ENCODE data around the gene GRAMD1A. TPM values are rescaled to one million over a fixed set of nuclear protein-coding genes. Genes with fewer than 3 reads are reported as not detected.
A peak's percentile ranks its signal among the peaks of the same experiment; 100 is the strongest.

The GRAMD1A gene
- total and polyA plus RNA-seq, 9 of the 15 experiments (the other 6 are each of a cell fraction or from before 2014, with no cell fraction given): 1.4 to 63.8 (median 38.5) TPM

DNA sequence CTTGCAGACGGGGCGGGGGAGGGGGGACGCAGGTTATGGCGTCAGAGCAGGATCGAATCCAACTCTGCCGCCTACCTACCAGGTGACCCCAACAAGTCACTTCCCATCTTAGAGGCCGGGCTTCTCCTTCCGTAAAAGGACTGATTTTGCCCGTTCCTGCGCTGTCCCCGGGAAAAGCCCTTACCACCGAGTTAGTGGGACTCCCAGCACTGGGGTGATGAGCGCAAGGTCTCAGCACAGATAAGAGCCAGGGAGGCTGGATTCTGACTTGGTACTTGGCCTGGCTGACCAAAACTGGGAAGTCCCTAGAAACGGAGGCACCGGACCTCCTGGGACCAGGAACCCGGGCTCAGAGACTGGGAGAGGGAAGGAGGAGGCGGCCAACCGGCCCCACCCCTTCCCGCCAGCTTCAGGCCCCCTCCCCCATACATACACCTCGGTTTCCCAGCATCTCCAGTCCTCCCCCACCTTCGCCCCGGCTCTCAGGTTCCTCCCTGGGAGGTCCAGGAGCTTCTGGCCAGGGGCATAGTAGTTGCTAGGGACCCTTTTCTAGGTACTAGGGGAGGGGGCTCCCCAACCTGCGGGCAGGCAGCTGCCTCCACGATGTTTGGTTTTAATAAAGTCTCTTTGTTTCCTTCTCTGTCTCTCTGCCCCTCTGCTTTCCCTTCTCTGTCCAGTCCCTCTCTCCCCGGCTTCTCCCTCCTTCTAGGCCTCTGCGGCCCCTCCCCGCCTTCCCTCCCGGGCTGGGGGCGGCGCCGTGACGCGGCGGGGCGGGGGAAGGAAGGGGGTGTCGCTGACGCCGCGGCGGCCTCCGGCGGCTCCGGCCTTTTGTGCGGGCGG is at the start of gene GRAMD1A (continued):
- TF ChIP-seq, protein P1, sequence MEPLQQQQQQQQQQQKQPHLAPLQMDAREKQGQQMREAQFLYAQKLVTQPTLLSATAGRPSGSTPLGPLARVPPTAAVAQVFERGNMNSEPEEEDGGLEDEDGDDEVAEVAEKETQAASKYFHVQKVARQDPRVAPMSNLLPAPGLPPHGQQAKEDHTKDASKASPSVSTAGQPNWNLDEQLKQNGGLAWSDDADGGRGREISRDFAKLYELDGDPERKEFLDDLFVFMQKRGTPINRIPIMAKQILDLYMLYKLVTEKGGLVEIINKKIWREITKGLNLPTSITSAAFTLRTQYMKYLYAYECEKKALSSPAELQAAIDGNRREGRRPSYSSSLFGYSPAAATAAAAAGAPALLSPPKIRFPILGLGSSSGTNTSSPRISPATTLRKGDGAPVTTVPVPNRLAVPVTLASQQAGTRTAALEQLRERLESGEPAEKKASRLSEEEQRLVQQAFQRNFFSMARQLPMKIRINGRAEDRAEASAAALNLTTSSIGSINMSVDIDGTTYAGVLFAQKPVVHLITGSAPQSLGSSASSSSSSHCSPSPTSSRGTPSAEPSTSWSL (CRISPR knock-in tag; IDR thresholded peaks at IDR 0.05; ENCODE audit: borderline replicate concordance): no peak
- TF ChIP-seq RBBP5 (IDR thresholded peaks at IDR 0.05; ENCODE audit: borderline replicate concordance, insufficient read depth, low read length, poor library complexity, severe bottlenecking): no peak
- TF ChIP-seq, protein P2, sequence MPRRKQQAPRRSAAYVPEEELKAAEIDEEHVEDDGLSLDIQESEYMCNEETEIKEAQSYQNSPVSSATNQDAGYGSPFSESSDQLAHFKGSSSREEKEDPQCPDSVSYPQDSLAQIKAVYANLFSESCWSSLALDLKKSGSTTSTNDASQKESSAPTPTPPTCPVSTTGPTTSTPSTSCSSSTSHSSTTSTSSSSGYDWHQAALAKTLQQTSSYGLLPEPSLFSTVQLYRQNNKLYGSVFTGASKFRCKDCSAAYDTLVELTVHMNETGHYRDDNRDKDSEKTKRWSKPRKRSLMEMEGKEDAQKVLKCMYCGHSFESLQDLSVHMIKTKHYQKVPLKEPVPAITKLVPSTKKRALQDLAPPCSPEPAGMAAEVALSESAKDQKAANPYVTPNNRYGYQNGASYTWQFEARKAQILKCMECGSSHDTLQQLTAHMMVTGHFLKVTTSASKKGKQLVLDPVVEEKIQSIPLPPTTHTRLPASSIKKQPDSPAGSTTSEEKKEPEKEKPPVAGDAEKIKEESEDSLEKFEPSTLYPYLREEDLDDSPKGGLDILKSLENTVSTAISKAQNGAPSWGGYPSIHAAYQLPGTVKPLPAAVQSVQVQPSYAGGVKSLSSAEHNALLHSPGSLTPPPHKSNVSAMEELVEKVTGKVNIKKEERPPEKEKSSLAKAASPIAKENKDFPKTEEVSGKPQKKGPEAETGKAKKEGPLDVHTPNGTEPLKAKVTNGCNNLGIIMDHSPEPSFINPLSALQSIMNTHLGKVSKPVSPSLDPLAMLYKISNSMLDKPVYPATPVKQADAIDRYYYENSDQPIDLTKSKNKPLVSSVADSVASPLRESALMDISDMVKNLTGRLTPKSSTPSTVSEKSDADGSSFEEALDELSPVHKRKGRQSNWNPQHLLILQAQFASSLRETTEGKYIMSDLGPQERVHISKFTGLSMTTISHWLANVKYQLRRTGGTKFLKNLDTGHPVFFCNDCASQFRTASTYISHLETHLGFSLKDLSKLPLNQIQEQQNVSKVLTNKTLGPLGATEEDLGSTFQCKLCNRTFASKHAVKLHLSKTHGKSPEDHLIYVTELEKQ (CRISPR knock-in tag; IDR thresholded peaks at IDR 0.05): no peak
- TF ChIP-seq ZBTB1 (CRISPR knock-in tag; IDR thresholded peaks at IDR 0.05; ENCODE audit: borderline replicate concordance, low read depth): no peak
- no peak for TF ChIP-seq KAT2B (IDR thresholded peaks at IDR 0.05; ENCODE audit: low read depth, low read length)
- no peak for TF ChIP-seq ZNF184 (CRISPR knock-in tag; IDR thresholded peaks at IDR 0.05)
- TF ChIP-seq, protein P3, sequence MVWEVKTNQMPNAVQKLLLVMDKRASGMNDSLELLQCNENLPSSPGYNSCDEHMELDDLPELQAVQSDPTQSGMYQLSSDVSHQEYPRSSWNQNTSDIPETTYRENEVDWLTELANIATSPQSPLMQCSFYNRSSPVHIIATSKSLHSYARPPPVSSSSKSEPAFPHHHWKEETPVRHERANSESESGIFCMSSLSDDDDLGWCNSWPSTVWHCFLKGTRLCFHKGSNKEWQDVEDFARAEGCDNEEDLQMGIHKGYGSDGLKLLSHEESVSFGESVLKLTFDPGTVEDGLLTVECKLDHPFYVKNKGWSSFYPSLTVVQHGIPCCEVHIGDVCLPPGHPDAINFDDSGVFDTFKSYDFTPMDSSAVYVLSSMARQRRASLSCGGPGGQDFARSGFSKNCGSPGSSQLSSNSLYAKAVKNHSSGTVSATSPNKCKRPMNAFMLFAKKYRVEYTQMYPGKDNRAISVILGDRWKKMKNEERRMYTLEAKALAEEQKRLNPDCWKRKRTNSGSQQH (CRISPR knock-in tag; IDR thresholded peaks at IDR 0.05): no peak
- TF ChIP-seq, protein P4, sequence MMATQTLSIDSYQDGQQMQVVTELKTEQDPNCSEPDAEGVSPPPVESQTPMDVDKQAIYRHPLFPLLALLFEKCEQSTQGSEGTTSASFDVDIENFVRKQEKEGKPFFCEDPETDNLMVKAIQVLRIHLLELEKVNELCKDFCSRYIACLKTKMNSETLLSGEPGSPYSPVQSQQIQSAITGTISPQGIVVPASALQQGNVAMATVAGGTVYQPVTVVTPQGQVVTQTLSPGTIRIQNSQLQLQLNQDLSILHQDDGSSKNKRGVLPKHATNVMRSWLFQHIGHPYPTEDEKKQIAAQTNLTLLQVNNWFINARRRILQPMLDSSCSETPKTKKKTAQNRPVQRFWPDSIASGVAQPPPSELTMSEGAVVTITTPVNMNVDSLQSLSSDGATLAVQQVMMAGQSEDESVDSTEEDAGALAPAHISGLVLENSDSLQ (IDR thresholded peaks at IDR 0.05): no peak
- no peak for TF ChIP-seq ZNF696 (CRISPR knock-in tag; conservative IDR thresholded peaks at IDR 0.05)
- TF ChIP-seq, protein P5, sequence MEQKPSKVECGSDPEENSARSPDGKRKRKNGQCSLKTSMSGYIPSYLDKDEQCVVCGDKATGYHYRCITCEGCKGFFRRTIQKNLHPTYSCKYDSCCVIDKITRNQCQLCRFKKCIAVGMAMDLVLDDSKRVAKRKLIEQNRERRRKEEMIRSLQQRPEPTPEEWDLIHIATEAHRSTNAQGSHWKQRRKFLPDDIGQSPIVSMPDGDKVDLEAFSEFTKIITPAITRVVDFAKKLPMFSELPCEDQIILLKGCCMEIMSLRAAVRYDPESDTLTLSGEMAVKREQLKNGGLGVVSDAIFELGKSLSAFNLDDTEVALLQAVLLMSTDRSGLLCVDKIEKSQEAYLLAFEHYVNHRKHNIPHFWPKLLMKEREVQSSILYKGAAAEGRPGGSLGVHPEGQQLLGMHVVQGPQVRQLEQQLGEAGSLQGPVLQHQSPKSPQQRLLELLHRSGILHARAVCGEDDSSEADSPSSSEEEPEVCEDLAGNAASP (IDR thresholded peaks at IDR 0.05): no peak
- no peak for TF ChIP-seq ZNF384 (IDR thresholded peaks at IDR 0.05; ENCODE audit: low read depth, low read length)
- no peak for TF ChIP-seq ARNT (IDR thresholded peaks at IDR 0.05)
- TF ChIP-seq TBL1XR1 (IDR thresholded peaks at IDR 0.05; ENCODE audit: low read length in 2 of 2): no peak
- TF ChIP-seq HNRNPLL (IDR thresholded peaks at IDR 0.05; ENCODE audit: low read depth, low read length, poor library complexity, severe bottlenecking): peak; percentile 40
- TF ChIP-seq, protein P6, sequence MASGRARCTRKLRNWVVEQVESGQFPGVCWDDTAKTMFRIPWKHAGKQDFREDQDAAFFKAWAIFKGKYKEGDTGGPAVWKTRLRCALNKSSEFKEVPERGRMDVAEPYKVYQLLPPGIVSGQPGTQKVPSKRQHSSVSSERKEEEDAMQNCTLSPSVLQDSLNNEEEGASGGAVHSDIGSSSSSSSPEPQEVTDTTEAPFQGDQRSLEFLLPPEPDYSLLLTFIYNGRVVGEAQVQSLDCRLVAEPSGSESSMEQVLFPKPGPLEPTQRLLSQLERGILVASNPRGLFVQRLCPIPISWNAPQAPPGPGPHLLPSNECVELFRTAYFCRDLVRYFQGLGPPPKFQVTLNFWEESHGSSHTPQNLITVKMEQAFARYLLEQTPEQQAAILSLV (tag; IDR thresholded peaks at IDR 0.05): no peak
